ENCODE results near the gene NUP153.
"Not testable (repeated sequence)": the region's sequence is repeated elsewhere in the genome, so short reads cannot be mapped to it uniquely, and the experiment has no call there.

Gene NUP153

DNA sequence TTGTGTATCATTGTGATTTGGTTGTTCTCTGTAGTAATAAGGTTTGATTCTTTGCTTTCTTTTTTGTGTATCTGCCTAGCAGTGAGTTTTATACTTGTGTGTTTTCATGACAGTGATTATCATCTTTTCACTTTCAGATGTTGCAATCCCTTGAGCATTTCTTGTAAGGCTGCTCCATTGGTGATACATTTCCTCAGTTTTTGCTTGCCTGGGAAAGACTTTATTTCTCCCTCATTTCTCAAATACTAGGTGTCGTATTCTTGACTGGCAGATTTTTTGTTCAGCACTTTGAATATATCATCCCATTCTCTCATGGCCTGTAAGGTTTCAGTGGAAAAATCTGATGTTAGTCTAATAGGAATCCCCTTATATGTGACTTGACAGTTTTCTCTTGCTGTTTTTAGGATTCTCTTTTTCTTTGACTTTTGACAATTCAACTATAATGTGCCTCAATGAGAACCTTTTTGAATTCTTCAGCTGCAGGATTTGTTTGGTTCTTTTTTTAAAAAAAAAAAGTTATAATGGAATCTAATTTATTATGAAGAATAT, 31.1 kb upstream of the NUP153 start:
- H3K4me3 ChIP-seq (ENCODE audit: low read depth, low read length): no peak overlapping the region
- TF ChIP-seq, protein P1, sequence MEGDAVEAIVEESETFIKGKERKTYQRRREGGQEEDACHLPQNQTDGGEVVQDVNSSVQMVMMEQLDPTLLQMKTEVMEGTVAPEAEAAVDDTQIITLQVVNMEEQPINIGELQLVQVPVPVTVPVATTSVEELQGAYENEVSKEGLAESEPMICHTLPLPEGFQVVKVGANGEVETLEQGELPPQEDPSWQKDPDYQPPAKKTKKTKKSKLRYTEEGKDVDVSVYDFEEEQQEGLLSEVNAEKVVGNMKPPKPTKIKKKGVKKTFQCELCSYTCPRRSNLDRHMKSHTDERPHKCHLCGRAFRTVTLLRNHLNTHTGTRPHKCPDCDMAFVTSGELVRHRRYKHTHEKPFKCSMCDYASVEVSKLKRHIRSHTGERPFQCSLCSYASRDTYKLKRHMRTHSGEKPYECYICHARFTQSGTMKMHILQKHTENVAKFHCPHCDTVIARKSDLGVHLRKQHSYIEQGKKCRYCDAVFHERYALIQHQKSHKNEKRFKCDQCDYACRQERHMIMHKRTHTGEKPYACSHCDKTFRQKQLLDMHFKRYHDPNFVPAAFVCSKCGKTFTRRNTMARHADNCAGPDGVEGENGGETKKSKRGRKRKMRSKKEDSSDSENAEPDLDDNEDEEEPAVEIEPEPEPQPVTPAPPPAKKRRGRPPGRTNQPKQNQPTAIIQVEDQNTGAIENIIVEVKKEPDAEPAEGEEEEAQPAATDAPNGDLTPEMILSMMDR (IDR thresholded peaks at IDR 0.05; ENCODE audit: borderline replicate concordance, insufficient read depth, low read depth, low read length): no peak

DNA sequence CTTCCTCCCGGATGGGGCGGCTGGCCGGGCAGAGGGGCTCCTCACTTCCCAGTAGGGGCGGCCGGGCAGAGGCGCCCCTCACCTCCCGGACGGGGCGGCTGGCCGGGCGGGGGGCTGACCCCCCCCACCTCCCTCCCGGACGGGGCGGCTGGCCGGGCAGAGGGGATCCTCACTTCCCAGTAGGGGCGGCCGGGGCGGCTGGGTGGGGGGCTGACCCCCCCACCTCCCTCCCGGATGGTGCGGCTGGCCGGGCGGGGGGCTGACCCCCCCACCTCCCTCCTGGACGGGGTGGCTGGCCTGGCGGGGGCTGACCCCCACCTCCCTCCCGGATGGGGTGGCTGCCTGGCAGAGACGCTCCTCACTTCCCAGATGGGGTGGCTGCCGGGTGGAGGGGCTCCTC, 28.6 kb upstream of the NUP153 start:
- H3K4me3 ChIP-seq (ENCODE audit: low read depth, low read length): not testable (repeated sequence)

DNA sequence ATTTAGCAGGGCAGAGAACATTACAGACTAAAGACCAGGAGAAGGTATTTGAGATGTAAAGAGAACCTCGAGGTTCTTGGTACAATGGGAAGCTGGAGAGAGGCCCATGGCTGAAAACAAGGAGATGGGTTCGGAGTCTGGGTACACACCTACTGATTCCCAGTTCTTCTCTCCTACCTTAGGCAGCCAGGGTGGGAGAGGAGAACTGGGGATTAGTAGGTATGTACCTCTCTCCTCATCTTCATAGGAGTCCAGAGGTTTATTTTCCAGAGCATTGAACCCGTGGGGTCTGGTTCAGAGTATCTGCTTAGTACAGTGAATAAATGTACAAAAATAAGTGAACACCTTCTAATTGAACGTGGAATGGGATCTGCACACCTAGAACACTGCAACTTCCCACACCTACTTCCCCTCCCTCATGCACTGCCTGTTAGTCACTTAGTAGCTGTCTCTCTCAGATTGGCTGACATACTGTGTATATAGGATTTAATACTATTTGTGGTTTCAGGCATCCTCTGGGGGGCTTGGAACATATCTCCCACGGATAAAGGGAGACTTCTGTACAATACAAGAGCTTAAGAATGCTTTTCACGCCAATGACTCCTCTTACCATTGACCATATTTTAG, 23.5 kb upstream of the NUP153 start:
- H3K4me3 ChIP-seq (ENCODE audit: low read depth, low read length): no peak overlapping the region
- TF ChIP-seq, protein P1 (IDR thresholded peaks at IDR 0.05; ENCODE audit: borderline replicate concordance, insufficient read depth, low read depth, low read length): no peak

DNA sequence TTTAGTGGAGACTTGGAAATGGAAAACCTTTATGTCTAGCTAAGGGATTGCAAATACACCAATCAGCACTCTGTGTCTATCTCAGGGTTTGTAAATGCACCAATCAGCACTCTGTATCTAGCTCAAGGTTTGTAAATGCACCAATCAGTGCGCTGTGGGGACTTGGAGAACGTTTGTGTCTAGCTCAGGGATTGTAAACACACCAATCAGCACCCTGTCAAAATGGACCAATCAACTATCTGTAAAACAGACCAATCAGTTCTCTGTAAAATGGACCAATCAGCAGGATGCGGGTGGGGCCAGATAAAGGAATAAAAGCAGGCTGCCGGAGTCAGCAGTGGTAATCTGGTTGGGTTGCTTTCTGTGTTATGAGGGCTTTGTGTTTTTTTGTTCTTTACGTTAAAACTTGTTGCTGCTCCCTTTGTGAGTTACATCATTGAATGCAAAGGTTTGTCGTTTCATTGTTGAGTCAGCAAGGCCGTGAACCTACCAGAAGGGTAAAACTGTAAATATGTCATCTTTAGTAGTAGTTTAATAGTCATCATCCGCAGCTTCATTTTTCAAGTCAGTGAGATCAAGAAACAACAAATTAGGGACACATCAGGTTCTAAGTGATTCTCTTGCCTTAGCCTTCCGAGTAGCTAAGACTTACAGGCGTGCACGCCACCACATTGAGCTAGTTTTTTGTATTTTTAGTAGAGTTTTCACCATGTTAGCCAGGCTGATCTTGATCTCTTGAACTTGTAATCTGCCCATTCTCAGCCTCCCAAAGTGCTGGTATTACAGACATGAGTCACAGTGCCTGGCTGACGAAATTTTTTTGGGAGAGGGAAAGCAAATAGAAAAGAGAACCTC, 22.7 kb upstream of the NUP153 start:
- H3K4me3 ChIP-seq (ENCODE audit: low read depth, low read length): no peak overlapping the region
- TF ChIP-seq, protein P1 (IDR thresholded peaks at IDR 0.05; ENCODE audit: borderline replicate concordance, insufficient read depth, low read depth, low read length): no peak

DNA sequence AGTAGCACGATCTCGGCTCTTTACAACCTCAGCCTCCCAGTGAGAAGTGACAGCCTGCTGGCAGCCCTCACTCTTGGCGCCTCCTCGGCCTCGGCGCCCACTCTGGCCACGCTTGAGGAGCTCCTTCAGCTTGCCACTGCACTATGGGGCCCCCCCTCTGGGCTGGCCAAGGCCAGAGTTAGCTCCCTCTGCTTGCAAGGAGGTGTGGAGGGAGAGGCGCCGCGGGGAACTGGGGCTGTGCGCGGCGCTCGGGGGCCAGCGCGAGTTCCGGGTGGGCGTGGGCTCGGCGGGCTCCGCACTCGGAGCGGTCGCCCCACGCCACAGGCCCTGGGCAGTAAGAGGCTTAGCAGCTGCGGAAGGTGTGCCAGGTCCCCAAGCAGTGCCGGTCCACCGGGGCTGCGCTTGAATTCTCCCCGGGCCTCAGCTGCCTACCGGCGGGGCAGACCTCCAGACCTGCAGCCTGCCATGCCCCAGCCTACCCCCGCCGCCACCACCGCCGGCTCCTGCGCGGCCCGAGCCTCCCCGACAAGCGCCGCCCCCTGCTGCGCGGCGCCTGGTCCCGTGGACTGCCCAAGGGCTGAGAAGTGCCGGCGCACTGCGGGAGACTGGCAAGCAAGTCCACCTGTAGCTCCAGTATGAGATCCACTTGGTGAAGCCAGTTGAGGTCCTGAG, 22.0 kb upstream of the NUP153 start:
- TF ChIP-seq, protein P1 (IDR thresholded peaks at IDR 0.05; ENCODE audit: borderline replicate concordance, insufficient read depth, low read depth, low read length): no peak
- H3K4me3 ChIP-seq (ENCODE audit: low read depth, low read length): no peak overlapping the region

DNA sequence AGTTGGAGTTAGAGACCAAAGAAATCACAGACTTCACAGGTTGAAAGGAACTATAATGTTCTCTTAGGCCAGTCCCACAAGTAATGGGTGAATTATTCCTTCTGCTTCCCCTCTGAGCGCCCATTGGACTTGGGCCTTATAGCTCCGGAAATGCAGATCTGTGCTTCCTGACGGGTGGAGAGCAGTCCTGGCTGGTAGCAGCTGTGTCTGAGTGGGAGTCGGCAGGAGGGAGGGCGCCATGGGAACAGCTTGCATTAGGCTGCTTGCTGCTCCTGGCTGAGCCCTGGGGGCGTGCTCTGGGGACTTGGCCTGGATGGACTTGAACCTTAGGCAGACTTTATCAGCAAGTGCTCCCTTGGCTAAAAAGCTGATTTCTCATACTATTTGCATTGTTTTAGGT, 18.4 kb upstream of the NUP153 start:
- TF ChIP-seq, protein P1 (IDR thresholded peaks at IDR 0.05; ENCODE audit: borderline replicate concordance, insufficient read depth, low read depth, low read length): no peak
- H3K4me3 ChIP-seq (ENCODE audit: low read depth, low read length): no peak overlapping the region

DNA sequence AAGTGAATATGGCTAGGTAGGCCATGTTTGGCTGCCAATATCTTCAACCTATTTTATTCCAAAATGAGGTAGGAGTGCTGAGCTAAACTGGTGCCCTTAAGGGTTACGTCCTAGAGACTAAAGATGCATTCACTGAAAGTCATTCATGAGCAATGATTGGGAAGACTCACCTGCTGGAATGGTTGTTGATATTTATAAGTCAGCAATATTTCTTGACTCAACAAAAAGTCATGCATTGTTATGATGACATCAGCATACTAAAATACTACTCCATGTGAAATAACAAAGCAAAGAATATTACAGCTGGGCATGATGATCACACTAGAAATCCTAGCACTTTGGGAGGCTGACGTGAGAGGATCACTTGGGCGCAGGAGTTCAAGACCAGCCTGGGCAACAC, 17.6 kb upstream of the NUP153 start:
- H3K4me3 ChIP-seq (ENCODE audit: low read depth, low read length): no peak overlapping the region
- TF ChIP-seq, protein P1 (IDR thresholded peaks at IDR 0.05; ENCODE audit: borderline replicate concordance, insufficient read depth, low read depth, low read length): no peak
